Measurements from ENCODE around the gene HS6ST1.
A peak's percentile ranks its signal among the peaks of the same experiment; 100 is the strongest.

The HS6ST1 gene

DNA sequence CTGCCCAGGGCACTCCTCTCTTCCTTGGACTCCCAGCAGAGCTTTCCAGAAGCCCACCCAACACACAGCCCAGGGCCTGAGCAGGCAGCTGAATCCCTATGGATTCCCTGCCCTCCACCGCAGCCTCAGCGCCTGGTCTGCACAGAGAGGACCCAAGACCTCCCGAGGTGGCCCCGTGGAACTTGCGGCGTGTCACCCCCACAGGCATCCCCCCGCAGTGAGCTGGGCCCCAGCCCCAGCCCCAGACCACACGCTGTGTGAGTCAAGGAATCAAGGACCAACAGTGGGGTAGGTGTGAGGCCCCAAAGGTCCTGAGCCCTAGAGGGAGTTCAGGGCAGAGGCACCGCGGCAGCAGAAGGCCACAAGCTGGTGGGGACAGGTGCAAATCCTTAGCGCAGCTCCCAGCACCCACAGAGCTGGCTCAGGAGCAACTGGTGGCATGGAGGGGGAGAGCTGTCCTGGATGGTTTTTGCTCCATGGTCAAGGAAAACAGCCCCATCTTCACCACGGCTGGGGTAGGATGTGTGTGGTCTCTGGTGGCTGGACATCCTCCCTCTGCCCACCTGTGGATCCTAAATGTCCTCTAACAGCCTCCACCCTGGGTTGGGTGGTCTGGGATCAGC, 8.5 kb downstream of the HS6ST1 start:
- no peak for DNase-seq (ENCODE audit: low spot score)

DNA sequence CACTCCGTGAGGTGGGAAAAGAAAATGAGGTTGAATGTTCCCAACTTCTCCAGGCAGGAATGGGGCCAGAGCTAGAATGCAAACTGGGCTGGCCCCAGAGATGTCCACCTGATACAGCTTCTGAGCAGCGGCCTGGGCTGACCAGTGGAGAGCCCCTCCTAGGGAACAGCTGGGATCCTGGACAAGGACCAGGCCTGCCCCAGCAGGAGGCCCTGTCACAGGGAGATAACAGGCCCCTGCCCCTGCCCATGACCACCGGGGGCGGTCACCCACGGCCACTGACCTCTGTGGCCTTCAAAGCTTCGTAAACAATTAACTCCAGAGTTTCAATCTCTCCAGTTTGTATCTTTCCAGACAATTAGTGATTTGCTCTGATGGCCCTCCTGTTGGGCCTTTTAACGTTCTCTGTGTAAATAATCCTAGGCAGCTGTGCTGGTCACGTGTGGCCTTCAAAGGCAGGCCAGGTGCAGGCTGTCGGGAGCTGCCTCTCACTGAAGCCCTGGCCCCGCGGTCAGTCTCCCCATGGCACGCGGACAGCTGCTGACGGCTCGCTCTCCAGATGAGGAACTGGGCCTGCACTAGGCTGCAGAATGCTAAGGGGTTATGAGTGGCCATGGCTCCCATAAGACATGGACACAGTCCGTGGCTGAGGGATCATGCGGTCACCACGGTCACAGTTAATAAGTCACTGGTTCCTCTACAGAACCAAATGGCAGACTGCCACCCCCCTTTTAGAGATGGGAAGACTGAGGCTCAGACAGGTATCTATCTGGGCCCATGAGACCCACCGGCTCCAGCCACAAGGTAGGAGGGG, 9.2 kb downstream of the HS6ST1 start:
- peak; percentile 82 for DNase-seq (ENCODE audit: low spot score)

DNA sequence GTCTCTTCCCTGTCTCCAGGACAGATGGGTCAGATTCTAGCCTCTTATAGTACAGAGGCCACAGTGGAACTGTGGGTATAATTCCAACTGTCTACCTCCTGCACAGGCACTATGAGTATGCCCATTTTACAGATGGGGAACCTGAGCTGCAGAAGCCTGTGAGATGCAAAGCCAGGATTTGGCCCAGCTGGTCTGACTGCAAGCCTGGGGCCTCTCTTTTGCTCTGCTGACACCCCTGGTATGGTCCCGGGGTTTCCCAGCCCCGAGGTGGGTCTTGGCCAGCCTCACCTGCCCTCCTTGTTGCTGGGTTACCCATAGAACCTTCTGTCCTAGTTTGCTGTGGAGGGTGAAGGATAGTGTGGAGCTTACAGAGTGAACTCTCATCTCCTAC, 9.8 kb downstream of the HS6ST1 start:
- no peak for DNase-seq (ENCODE audit: low spot score)

DNA sequence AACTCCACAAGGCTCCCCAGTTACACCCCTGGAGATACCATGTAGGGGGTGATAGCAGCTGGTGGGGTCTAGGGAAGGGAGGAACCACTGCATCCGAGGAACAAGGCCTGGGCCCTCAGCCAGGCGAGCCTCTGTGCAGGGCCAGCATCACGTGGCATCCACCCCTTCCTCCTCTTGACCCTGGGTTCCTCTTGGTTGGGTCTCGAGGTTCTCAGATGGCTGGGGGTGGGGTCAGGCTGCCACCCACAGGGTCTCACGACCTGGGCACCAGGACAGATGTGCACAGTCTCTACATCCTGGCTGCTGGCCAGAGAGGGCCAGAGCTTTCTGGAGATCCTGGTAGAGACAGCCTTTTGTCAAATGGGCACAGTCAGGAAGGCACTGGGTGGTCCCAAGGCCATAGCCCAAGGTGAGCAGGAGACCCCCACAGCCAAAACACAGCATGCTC, 10.4 kb downstream of the HS6ST1 start:
- DNase-seq (ENCODE audit: low spot score) = peak; percentile 71

DNA sequence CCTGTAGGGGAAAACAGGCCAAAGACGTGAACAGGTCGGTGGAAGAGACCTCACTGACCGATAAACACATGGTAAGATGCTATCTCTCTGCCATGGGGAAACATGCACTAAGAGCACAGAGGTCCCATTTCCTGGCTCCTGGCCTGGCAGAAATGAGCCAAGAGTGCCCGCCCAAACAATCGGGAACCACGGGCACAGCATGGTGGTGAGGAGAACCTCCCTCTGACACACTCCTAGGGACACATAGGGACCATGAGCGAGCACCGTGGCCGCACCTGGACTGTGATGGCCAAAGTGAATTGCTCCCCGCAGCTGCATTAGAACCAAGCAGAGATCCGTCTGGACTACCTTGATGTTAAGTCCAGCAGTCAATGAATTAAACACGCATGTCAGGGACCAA, 11.1 kb downstream of the HS6ST1 start:
- DNase-seq (ENCODE audit: low spot score) = no peak

DNA sequence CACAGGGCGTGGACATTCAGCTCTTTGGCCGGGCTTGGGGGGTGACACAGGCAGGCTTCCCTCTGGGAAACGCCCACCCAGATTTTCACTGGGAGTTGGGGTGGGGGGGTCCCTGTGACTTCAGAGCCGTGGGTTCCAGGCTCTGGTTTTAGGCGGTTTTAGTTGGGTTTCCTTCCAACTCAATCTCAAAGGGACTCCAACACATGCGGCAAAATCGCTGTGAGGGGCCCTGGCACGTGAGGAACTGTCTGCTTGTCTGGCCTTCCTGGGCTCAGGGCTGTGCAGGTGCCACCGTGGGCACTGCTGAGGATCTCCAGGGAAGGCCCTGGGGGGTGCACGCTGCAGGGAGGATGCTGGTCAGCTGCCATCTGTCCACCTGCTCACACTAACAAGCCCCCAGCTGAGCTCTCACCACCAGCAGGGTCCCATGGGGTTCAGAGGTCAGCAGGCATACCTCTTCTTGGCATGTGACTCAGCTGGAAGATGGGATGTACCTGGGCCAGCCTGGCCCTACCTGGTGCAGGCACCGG, 11.7 kb downstream of the HS6ST1 start:
- no peak for DNase-seq (ENCODE audit: low spot score)

DNA sequence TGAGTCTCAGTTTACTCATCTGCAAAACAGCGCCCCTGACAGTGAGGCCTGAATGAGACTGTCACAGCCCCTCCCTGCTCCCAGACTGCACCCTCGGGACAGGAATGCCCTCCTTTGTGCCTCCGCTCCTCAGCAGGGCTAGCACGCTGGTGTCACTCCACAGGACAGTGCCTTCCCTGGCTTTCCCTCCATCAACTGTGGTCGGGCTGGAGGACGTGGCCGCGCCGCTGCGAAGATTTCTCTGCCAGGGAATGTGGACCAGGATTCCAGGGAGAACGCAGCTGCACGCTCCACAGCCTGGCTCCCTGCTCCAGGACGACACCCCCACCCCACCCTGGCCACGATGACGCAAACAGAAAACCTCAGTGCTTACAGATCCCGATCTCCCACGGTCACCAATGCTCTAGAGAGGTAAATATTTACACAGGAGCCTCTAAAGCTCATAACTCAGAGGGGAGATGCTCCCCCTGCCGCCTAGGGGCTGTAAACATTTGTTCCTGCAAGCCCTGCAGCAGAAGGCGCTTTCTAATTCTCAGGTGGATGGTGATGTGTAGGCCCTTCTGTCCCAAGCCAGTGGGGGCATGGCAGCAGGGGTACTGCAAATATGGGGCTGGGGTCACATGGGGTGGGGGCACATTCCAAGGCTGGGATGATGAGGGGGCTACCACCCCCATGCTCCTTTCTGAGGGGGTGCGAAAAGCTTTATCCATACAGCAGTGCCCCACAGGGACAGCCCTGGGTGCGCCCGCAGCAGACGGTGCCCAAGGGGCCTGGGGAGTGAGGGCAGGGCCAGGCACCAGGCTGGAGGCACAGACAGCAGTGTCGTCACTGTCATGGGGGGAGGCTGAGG, 12.4 kb downstream of the HS6ST1 start:
- DNase-seq (ENCODE audit: low spot score) = no peak

DNA sequence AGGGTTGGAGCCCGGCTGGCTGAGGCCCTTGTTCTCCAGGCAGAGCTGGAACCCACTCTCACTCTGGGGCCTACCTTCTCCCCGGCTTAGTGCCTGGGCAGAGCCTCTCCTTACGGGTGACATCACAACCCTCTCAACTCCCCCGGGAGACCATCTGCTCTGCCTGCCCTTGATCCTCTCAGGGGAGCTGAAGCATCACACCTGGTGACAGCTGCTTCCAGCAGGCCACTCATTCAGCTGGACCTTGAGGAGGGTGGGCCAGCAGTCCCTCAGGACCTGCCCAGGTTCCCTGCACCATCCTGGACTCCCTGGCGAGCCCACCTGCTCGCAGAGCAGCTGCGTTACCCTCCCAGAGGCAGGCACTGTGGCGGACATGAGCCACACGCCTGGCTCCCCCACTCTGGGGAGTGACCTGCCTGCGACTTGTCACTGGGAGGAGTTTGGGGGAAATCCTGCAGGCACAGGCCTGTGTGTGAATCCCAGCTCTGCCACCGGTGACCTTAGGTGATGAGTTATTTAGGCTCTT, 13.1 kb downstream of the HS6ST1 start:
- no peak for DNase-seq (ENCODE audit: low spot score)

DNA sequence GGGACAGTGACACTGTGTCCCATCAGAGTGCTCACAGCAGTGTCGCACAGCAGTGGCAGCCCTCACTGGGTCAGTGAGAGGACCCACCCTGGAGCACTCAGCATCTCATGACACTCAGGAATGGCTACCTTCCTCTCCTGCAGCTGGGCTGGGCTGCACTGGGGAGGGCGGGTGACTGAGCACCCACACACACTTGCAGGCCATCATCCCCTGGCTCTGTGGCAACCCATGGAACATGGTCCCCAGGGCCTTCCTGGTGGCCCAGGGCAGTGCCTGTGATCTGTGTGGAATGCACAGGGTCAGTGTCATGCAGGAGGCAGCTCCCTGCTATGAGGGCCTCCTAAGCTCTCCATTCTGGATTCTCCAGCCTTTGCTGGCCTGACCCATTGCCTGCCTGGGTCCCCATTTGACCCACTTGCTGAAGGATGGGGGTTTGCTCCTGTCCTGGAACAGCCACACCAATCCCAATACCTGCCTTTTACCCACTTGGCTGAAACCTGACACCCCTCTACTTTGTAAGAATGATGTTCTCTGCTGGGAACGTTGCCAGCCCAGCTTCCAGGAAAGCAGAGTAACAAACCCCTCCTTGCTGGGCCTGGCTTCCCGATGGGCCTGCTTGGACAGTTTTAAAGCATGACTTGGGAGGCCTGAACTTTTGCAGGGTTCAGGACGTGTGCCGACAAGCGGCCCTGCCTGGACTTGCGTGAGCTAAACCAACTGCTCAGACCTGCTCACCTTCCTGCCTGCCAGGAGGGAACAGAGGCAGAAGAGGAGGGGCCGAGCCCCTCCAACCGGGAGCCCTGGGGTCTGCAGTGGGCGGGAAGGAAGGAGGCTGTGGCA, 13.7 kb downstream of the HS6ST1 start:
- peak; percentile 56 for DNase-seq (ENCODE audit: low spot score)

DNA sequence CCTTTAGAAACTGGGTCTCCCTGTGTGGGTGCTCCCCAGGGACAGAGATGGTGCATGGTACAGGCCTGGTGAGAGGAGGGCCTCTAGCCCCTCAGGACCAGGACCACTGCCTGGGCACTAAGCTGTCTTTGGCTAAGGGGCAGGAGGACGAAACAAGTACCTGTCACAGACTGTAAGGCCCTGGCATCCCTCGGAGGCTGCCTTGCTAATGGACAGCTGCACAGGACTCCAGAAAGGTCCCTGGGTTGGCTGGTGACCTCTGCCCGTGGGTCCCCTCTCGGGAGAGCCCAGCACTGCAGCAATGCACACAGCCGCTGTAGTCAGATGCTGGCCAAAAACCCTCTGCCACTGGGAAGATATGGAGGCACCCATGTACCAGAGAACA, 14.3 kb downstream of the HS6ST1 start:
- no peak for DNase-seq (ENCODE audit: low spot score)

DNA sequence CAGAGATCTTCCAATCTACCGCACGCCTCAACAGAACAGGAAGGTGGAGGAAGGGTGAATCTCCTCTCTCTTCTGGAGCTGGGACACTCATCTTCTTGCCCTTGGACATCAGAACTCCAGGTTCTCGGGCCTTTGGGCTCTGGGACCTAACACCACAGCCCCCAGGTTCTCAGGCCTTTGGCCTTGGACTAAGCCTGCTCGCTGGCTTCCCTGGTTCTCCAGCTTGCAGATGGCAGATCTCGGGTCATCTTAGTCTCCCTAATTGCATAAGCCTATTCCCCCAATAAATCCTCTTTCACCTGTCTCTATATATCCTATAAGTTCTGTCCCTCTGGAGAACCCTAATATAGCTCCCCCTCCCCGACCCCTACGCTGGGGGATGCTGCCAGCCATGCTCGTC, 14.8 kb downstream of the HS6ST1 start:
- no peak for DNase-seq (ENCODE audit: low spot score)

DNA sequence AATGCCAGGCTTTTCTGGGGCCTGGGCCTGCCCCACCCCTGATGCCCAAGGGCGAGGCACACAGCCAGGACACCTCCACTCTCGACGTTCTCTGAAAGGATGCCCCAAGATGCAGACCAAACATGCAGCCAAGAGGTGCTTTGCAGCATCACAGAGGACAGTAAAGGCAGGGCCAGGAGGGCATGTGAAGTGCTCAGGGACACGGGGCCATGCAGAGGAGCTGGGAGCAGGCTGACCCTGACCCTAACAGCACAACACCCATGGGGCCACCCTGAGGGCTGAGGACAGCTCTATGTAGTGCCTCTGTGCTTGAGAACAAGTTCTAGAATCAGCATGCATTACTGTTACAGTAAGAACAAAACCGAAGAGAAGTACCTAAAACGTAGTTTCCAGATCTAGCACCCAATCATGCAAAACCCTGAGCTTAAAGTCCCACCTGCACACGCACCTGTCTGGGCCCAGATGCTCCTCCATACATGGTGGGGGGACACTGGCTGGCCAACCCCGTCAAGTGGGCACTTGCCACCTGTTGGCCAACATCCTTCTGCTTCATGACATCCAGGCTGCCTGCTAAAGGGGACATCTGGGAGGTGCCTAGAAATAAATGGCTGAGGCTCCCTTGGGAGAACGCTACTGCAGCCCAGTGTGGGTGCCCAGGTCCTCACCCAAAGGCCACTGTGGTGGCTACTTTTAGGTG, 15.4 kb downstream of the HS6ST1 start:
- no peak for DNase-seq (ENCODE audit: low spot score)

DNA sequence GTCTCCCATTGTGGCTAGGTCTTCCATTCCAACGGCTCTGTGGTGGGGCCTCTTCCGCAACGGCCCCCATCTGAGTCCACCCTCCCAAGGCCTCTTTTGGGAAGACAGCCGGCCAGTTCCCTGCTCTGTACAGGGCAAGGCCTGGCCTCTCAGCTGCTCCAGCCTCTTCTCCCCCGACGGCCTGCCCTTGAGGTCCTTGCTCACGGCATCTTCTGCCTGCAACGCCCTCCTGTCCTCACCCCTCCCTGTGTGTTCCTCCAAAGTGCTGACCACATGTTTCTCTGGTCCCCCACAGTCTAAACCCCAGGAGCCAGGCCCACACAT, 16.0 kb downstream of the HS6ST1 start:
- DNase-seq (ENCODE audit: low spot score) = no peak

DNA sequence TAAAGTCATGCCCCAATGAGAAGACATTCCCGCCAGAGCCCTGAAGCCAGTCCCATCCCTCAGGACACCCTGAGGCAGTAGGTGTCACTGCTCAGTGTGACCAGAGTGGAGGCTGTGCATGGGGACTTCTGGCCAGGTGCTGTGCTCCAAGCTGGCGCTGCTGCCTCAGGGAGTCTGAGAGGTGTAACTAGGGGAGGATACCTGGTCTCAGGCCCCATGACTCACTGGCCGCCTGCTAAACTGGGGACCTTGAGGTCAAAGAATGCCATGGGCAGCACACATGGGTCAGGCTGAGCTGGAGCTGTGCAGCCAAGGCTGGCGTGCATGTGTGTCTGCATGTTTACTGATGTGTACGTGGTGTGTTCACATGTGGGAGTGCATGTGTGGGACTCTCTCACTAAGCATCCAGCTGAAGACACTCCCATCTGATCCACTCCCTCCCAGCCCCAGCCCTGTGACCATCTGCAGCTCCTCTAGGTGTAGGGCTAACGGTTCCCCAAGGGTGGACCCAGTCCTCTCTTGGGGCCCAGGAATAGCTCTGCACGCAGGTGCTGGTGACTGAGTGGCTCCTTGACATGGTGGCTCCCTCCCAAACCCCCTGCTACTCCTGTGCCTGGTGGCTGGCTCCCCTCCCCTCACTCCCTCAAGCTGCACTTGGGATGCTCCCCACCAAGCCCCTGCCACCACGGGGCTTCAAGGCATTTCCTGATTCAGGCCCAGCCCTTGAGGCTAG, 16.5 kb downstream of the HS6ST1 start:
- DNase-seq (ENCODE audit: low spot score) = no peak

DNA sequence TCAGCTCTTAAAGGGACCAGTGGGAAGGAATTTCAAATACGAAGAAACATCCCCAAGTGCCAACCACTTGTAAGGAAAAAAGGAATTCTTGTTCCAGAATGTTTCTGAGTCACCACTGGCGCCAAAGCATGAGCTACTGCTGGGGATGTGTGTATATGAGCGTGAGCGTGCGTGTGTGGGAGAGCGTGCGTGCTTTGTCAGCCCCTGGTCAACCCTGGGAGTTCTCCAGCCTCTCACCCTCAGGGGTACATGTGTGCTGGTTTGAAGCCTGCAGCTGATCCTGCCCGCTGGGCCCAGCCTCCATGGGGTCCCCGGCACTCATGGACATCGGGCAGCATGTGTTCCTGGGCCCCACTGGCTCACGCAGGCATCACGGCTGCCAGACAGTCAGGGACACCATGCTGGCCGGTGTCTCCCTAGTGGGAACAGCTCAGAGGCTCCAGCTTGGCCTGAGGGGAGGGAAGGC, 17.1 kb downstream of the HS6ST1 start:
- peak; percentile 61 for DNase-seq (ENCODE audit: low spot score)

DNA sequence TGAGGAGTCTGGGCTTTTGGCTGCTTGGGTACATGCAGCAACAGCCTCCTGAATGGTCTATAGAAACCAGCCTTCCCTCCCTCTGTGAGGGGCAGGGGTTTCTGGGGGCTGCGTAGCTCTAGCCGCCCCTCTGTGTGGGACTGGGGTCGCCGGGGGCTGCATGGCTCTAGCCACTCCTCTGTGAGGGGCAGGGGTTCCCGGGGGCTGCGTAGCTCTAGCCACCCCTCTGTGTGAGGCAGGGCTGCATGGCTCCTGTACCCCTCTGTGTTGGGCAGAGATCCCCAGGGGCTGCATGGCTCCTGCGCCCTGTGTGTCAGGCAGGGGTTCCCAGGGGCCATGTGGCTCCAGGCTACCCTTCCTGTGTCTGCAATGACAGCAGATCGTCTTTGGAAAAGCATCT, 17.6 kb downstream of the HS6ST1 start:
- no peak for DNase-seq (ENCODE audit: low spot score)

DNA sequence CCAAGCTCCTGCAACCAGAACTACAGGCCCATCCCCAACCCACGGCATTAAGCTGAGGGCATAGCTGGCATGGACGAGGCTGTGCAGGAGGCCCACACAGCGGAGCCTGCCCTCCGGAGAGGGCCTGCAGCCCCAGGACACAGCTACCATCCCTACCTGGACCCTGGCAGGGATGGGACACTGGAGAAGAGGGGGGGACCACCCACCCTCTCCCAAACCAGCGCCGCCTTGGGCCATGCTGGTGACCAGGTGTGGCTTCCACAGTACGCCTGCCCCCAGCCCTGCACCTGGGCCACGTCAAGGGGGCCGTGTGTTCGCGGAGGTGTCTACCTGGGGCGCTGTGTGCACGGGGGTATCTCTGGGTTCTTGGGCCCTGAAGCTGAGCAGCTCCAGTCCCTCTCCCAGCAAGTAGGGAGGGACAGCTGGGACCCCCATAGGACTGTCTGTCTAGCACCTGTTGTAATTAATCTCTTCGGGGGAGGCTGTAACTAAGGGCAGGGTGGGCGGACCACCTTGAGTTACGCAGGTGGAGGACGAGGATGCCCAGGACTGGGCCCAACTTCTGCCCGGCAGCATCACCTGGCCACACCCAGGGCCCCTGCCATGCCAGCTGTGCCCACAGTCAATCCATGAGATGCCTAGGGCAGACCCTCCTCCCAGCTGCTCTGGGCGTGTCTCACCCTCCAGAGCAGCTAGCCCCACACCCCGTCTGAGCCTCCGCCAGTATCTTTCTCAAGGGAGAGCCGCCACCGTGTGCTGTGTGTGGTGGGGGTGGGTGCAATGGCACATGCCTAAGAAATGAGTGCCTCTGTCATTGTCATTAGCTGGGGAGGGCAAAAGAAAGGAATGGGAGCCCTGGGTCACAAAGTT, 18.3 kb downstream of the HS6ST1 start:
- DNase-seq (ENCODE audit: low spot score) = no peak

DNA sequence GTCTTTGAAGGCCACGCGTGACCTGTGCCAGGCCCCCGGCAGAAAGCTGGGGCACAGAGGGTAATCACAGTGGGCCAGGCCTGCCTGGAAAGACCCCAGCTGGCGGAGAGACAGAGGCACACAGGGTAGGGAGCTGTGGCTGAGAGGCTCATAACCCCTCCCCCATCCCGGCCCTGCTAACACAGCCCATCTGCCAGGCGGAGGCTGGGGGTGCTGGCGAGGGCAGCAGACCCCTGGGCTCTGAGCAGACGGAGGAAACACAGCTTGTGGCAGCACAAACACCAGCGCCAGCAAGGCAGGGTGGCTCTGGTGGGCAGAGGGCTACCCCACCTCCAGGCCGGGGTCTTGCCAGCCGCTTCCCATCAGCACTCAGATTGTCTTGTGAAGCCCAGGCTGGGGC, 19.0 kb downstream of the HS6ST1 start:
- DNase-seq (ENCODE audit: low spot score) = no peak

DNA sequence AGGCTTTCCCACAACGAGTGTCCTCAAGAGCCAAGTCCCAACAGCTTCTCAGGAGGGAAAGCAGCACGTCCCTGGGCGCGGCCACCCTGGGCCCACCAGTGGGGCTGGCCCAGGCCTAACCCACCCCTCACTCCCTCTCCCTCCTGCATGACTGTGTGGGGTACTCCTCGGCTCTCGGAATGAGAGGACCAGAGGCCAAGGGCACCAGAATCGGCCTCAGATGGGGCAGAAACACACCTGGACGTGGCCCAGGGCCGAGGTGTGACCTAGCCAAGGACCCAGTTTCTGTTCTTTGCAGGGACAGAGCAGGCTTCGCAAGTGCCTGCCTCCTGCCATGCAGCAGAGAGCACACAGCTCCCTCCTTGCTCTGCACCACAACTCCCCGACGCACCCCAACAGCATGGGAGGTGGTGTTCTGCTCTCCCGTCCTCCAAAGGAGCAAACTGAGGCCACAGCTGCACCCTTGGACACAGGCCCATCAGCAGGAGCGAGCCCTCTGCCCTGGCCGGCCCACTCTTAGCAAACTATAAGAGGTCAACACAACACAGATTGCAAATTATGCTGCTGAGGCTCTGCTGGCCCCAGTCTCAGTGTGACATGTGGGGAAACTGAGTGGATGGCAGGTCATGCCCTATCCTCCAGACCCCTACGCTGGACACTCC, 19.7 kb downstream of the HS6ST1 start:
- no peak for DNase-seq (ENCODE audit: low spot score)

All from Ammon's horn (tissue), 1 donor.